Prostate gland (tissue), 2 donors: ENCODE data around the gene EEF1AKMT2.

ENCODE experiments used
- POLR2A ChIP-seq: fragments of 450-650 bp; IDR thresholded peaks from one replicate; pipeline ENCODE4 v1.6.1; 2016; ENCODE audit warnings: antibody characterized with exemption, mild to moderate bottlenecking
- TF ChIP-seq, protein P1 (sequence below), 4 experiments: fragments of 200-600 bp in 2 of 4; fragments of 450-650 bp in 2 of 4; sonication (generic) in 2 of 4; IDR thresholded peaks; 1 replicate in 3 of 4; 2 replicates in 1 of 4; pipeline ENCODE4 v1.5.1; 2016 to 2019; ENCODE audit warnings: antibody characterized with exemption in 4 of 4, mild to moderate bottlenecking in 2 of 4, moderate library complexity in 2 of 4

- TF ChIP-seq, protein P1, sequence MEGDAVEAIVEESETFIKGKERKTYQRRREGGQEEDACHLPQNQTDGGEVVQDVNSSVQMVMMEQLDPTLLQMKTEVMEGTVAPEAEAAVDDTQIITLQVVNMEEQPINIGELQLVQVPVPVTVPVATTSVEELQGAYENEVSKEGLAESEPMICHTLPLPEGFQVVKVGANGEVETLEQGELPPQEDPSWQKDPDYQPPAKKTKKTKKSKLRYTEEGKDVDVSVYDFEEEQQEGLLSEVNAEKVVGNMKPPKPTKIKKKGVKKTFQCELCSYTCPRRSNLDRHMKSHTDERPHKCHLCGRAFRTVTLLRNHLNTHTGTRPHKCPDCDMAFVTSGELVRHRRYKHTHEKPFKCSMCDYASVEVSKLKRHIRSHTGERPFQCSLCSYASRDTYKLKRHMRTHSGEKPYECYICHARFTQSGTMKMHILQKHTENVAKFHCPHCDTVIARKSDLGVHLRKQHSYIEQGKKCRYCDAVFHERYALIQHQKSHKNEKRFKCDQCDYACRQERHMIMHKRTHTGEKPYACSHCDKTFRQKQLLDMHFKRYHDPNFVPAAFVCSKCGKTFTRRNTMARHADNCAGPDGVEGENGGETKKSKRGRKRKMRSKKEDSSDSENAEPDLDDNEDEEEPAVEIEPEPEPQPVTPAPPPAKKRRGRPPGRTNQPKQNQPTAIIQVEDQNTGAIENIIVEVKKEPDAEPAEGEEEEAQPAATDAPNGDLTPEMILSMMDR (IDR thresholded peaks at IDR 0.05), result no peak
- TF ChIP-seq POLR2A, result no peak
These were observed 68.6 kb downstream of the EEF1AKMT2 start for GRCh38 chr10:124722798-124723783.
